IMR-90 (cell line): ENCODE measurements around the gene MYOF. TPM values are rescaled to one million over a fixed set of nuclear protein-coding genes. Genes with fewer than 3 reads are reported as not detected.

Source experiments
- ATAC-seq: fragments of 200-7000 bp; cut with Tn5 transposase; 2 replicates; pipeline ENCODE4 v1.9.1; 2020; ENCODE audit warnings: low read depth, mild to moderate bottlenecking, moderate library complexity
- BruUV-seq: library from RNA; stranded (reverse); fragments of 400-500 nt; replicated peaks from 2 replicates; lab custom pipeline; 2021; lab: Mats Ljungman, UMichigan
- CTCF ChIA-PET: fragments of 300-600 bp; formaldehyde crosslinking; extraction: SDS; loops from one replicate; lab custom pipeline; 2021; ENCODE audit warnings: antibody characterized with exemption; lab: Yijun Ruan, JAX
- POLR2A ChIA-PET: fragments of 300-600 bp; sonication (Branson Sonifier 250); formaldehyde crosslinking; loops from one replicate; lab custom pipeline; 2022; ENCODE audit warnings: antibody characterized with exemption; ENCODE audit not compliant: unreplicated experiment; lab: Charles Lee
- DNase-seq: peaks from one replicate; pipeline ENCODE4 v3.0.0; 2013
- H2AFZ ChIP-seq: replicated peaks from 2 replicates; pipeline ENCODE3; 2013; ENCODE audit warnings: low read length, mild to moderate bottlenecking; ENCODE audit not compliant: poor library complexity
- H2AK5ac ChIP-seq: 2 replicates; pipeline ENCODE4 v1.6.1; 2013; ENCODE audit warnings: low read depth, low read length, inconsistent platforms
- H2AK9ac ChIP-seq: replicated peaks from 2 replicates; pipeline ENCODE3; 2013; ENCODE audit warnings: mild to moderate bottlenecking, low read depth, low read length, moderate library complexity; ENCODE audit not compliant: poor library complexity
- H2BK120ac ChIP-seq: 2 replicates; pipeline ENCODE4 v1.6.1; 2013; ENCODE audit warnings: low read depth, low read length, inconsistent platforms
- H2BK15ac ChIP-seq: 3 replicates; pipeline ENCODE4 v1.6.1; 2013; ENCODE audit warnings: low read depth, low read length, inconsistent platforms
- H2BK20ac ChIP-seq: 2 replicates; pipeline ENCODE4 v1.6.1; 2013; ENCODE audit warnings: low read depth, mild to moderate bottlenecking, inconsistent platforms, low read length, moderate library complexity
- H2BK5ac ChIP-seq: 2 replicates; pipeline ENCODE4 v1.6.1; 2013; ENCODE audit warnings: mild to moderate bottlenecking, low read depth, low read length, inconsistent platforms; ENCODE audit not compliant: poor library complexity, severe bottlenecking
- H3K14ac ChIP-seq: replicated peaks from 2 replicates; pipeline ENCODE4 v1.6.1; 2013; ENCODE audit warnings: low read depth, low read length, inconsistent platforms
- H3K18ac ChIP-seq: 2 replicates; pipeline ENCODE4 v1.6.1; 2013; ENCODE audit warnings: low read depth, low read length, control low read depth
- H3K23ac ChIP-seq: 2 replicates; pipeline ENCODE4 v1.6.1; 2013; ENCODE audit warnings: low read depth, low read length, inconsistent platforms
- H3K27ac ChIP-seq: 2 replicates; pipeline ENCODE4 v1.5.1; 2013; ENCODE audit warnings: mild to moderate bottlenecking, control low read depth, low read length; ENCODE audit not compliant: insufficient read depth
- H3K27me3 ChIP-seq: 2 replicates; pipeline ENCODE4 v1.6.1; 2013; ENCODE audit warnings: low read length; ENCODE audit not compliant: control insufficient read depth, insufficient read depth
- H3K36me3 ChIP-seq: 2 replicates; pipeline ENCODE4 v1.6.1; 2013; ENCODE audit warnings: low read length, mixed read lengths; ENCODE audit not compliant: control insufficient read depth, insufficient read depth
- H3K4ac ChIP-seq: 2 replicates; pipeline ENCODE4 v1.6.1; 2013; ENCODE audit warnings: low read depth, low read length, inconsistent platforms
- H3K4me1 ChIP-seq: 2 replicates; pipeline ENCODE4 v1.6.1; 2013; ENCODE audit warnings: low read length, mixed read lengths; ENCODE audit not compliant: control insufficient read depth, insufficient read depth
- H3K4me2 ChIP-seq: 2 replicates; pipeline ENCODE4 v1.6.1; 2013; ENCODE audit warnings: low read depth, mild to moderate bottlenecking, control low read depth, low read length, moderate library complexity
- H3K4me3 ChIP-seq: 2 replicates; pipeline ENCODE4 v1.5.1; 2013; ENCODE audit warnings: low read depth, mild to moderate bottlenecking, control low read depth, low read length, moderate library complexity; ENCODE audit not compliant: insufficient read depth
- H3K56ac ChIP-seq: 2 replicates; pipeline ENCODE4 v1.6.1; 2013; ENCODE audit warnings: low read length, inconsistent platforms; ENCODE audit not compliant: insufficient read depth; ENCODE audit errors: extremely low read depth
- H3K79me1 ChIP-seq, 2 experiments: 2 replicates each; pipeline ENCODE4 v1.6.1; 2013; ENCODE audit warnings: low read length in 2 of 2, inconsistent platforms in 1 of 2, low read depth in 1 of 2
- H3K9ac ChIP-seq: 2 replicates; pipeline ENCODE4 v1.6.1; 2013; ENCODE audit warnings: low read depth, low read length, control low read depth
- H3K9me1 ChIP-seq: 2 replicates; pipeline ENCODE4 v1.6.1; 2013; ENCODE audit warnings: low read length, inconsistent platforms; ENCODE audit not compliant: insufficient read depth
- H3K9me3 ChIP-seq: 2 replicates; pipeline ENCODE4 v1.6.1; 2013; ENCODE audit warnings: low read length; ENCODE audit not compliant: control insufficient read depth, insufficient read depth
- H4K20me1 ChIP-seq: 2 replicates; pipeline ENCODE4 v1.6.1; 2013; ENCODE audit warnings: low read length, inconsistent platforms; ENCODE audit not compliant: insufficient read depth
- H4K5ac ChIP-seq: 2 replicates; pipeline ENCODE4 v1.6.1; 2013; ENCODE audit warnings: mild to moderate bottlenecking, low read depth, low read length, control low read depth
- H4K8ac ChIP-seq, 2 experiments: 2 replicates each; pipeline ENCODE4 v1.6.1; 2013; ENCODE audit warnings: low read depth in 2 of 2, low read length in 2 of 2, control low read depth in 1 of 2, inconsistent platforms in 1 of 2
- H4K91ac ChIP-seq: 2 replicates; pipeline ENCODE4 v1.6.1; 2013; ENCODE audit warnings: low read depth, low read length, inconsistent platforms; ENCODE audit not compliant: insufficient read depth
- NFE2L2 ChIP-seq: fragments of 150-350 bp; IDR thresholded peaks from 2 replicates; pipeline ENCODE4 v1.6.1; 2016; ENCODE audit warnings: low read depth, mild to moderate bottlenecking, low read length
- RFX5 ChIP-seq: IDR thresholded peaks from 2 replicates; pipeline ENCODE4 v1.8.0; 2012; ENCODE audit warnings: low read depth, mild to moderate bottlenecking, low read length, moderate library complexity
- WGBS, 2 experiments: methylation state at CpG; one replicate each; pipeline versions ENCODE4 v1.1.5 to v1.1.7; 2013; ENCODE audit warnings: missing lambda C conversion rate in 2 of 2; ENCODE audit not compliant: insufficient read length in 1 of 2; ENCODE audit errors: extremely low coverage in 2 of 2; 5-methylcytosine and 5-hydroxymethylcytosine counted together
- dilution Hi-C: fragments of 300-500 bp; cut with HindIII; formaldehyde crosslinking; loops from one replicate; pipeline ENCODE4 v1.14.3; 2018; ENCODE audit warnings: low sequenced_read_pairs; ENCODE audit not compliant: unreplicated experiment
- in situ Hi-C: fragments of 300-500 bp; cut with MboI; formaldehyde crosslinking; loops from 3 replicates; pipeline ENCODE4 v1.14.3; 2019; ENCODE audit warnings: low sequenced_read_pairs, inconsistent platforms, mixed read lengths
- intact Hi-C: fragments of 100-400 bp; cut with micrococcal nuclease; formaldehyde crosslinking; loops from 2 replicates; pipeline ENCODE4 v1.10.0; 2022
- polyA plus RNA-seq, 3 experiments: library from polyadenylated mRNA; depleted of rRNA; stranded (reverse); fragments of >200 nt; gene quantifications; 2 replicates each; pipeline ENCODE4 v1.2.3, GENCODE V29; 2012; ENCODE audit warnings: low replicate concordance in 1 of 3
- total RNA-seq: library from RNA; depleted of rRNA; stranded (reverse); fragments of >200 nt; gene quantifications from 2 replicates; pipeline ENCODE4 v1.2.3, GENCODE V29; 2012

The MYOF gene
- total and polyA plus RNA-seq, 2 of the 4 experiments (the other 2 are of a cell fraction): 221 to 281 TPM

- dilution Hi-C loops (no loop called here), intact Hi-C loops (no loop called here), in situ Hi-C loops (loop anchor here (25.0 kb wide), 1 partner anchor 426 kb away; no protein-coding TSS in a partner anchor)
- no peak overlapping the region for H3K14ac ChIP-seq
- H4K91ac ChIP-seq: no peak overlapping the region
- CTCF ChIA-PET: no interaction called here
- H3K79me1 ChIP-seq: peaks cover 14 to 60% of the 10 kb centered on the region in 2 experiments
- peaks cover 3% of the 10 kb centered on the region; the same call in 1 of the 2 replicates for H3K4me1 ChIP-seq
- no TSS peak for BruUV-seq
- no peak overlapping the region for H4K5ac ChIP-seq
- no peak for ATAC-seq
- peaks cover 3% of the 10 kb centered on the region; the same call in 1 of the 2 replicates for H4K20me1 ChIP-seq
- POLR2A ChIA-PET: no interaction called here
- no peak overlapping the region for H3K4ac ChIP-seq
- no peak overlapping the region for H3K9ac ChIP-seq
- no peak overlapping the region for H3K23ac ChIP-seq
- no peak overlapping the region for H2BK120ac ChIP-seq
- DNase-seq: no peak
- no peak overlapping the region for H2AK9ac ChIP-seq
- no peak overlapping the region for H3K4me2 ChIP-seq
- H3K9me3 ChIP-seq: no peaks in the 10 kb centered on the region
- H2BK20ac ChIP-seq: no peak overlapping the region
- H3K27ac ChIP-seq: no peak overlapping the region
- H3K18ac ChIP-seq: no peak overlapping the region
- H2BK5ac ChIP-seq: no peak overlapping the region
- peaks cover 11% of the 10 kb centered on the region; the same call in 1 of the 2 replicates for H3K9me1 ChIP-seq
- H2AFZ ChIP-seq: no peak overlapping the region
- TF ChIP-seq RFX5: no peak
- TF ChIP-seq NFE2L2: peak; percentile 58
- H3K36me3 ChIP-seq: peaks cover 72% of the 10 kb centered on the region
- WGBS, 2 experiments: no CpG with 5 or more reads among the region's 7 CpGs
- H3K27me3 ChIP-seq: no peaks in the 10 kb centered on the region
- no peak overlapping the region for H4K8ac ChIP-seq
- H3K4me3 ChIP-seq: no peak overlapping the region
- no peak overlapping the region for H2AK5ac ChIP-seq
- no peak overlapping the region for H2BK15ac ChIP-seq
- no peak overlapping the region for H3K56ac ChIP-seq
Observed at GRCh38 chr10:93313798-93314197, 168.3 kb downstream of the MYOF start.
